Loucy (cell line): Measurements from ENCODE around the gene MACROD2.

Experiments
- H2AFZ ChIP-seq: fragments of 200-600 bp; sonication (generic); 2 replicates; pipeline ENCODE4 v1.6.0; 2016; ENCODE audit warnings: antibody characterized with exemption, mild to moderate bottlenecking, low read length, moderate library complexity
- H3F3A ChIP-seq: fragments of 200-600 bp; 2 replicates; pipeline ENCODE4 v1.6.0; 2016; ENCODE audit warnings: antibody characterized with exemption, low read depth, mild to moderate bottlenecking
- H3K27me3 ChIP-seq: fragments of 200-600 bp; sonication (generic); 2 replicates; pipeline ENCODE4 v1.6.1; 2014; ENCODE audit warnings: low read length, mild to moderate bottlenecking; ENCODE audit not compliant: insufficient read depth, poor library complexity, severe bottlenecking
- H3K36me3 ChIP-seq: fragments of 200-600 bp; sonication (generic); 2 replicates; pipeline ENCODE4 v1.6.1; 2016; ENCODE audit warnings: low read length; ENCODE audit not compliant: insufficient read depth
- H3K4me1 ChIP-seq: fragments of 200-600 bp; sonication (generic); 2 replicates; pipeline ENCODE4 v1.5.1; 2014; ENCODE audit warnings: low read length, mild to moderate bottlenecking; ENCODE audit not compliant: insufficient read depth, poor library complexity, severe bottlenecking
- H3K4me2 ChIP-seq: fragments of 200-600 bp; sonication (generic); 2 replicates; pipeline ENCODE4 v1.6.0; 2014; ENCODE audit warnings: antibody characterized with exemption, low read length, low read depth, mild to moderate bottlenecking; ENCODE audit not compliant: poor library complexity, severe bottlenecking
- H3K4me3 ChIP-seq: fragments of 200-600 bp; sonication (generic); 2 replicates; pipeline ENCODE4 v1.5.1; 2014; ENCODE audit warnings: low read length, mild to moderate bottlenecking, mixed read lengths; ENCODE audit not compliant: poor library complexity, severe bottlenecking
- H3K79me2 ChIP-seq: fragments of 200-600 bp; sonication (generic); 2 replicates; pipeline ENCODE4 v1.6.1; 2014; ENCODE audit warnings: low read length; ENCODE audit not compliant: insufficient read depth
- H3K9ac ChIP-seq: fragments of 200-600 bp; sonication (generic); 2 replicates; pipeline ENCODE4 v1.6.0; 2014; ENCODE audit warnings: mild to moderate bottlenecking, low read depth, low read length, moderate library complexity; ENCODE audit not compliant: poor library complexity, severe bottlenecking
- H3K9me2 ChIP-seq: fragments of 200-600 bp; sonication (generic); replicated peaks from 2 replicates; pipeline ENCODE4 v1.6.1; 2016; ENCODE audit warnings: low read depth, low read length, mixed read lengths
- H3K9me3 ChIP-seq: fragments of 200-600 bp; sonication (generic); 2 replicates; pipeline ENCODE4 v1.6.1; 2014; ENCODE audit warnings: mild to moderate bottlenecking, antibody characterized with exemption, low read length, low read depth; ENCODE audit not compliant: insufficient read depth
- H4K20me1 ChIP-seq: fragments of 200-600 bp; sonication (generic); 2 replicates; pipeline ENCODE4 v1.6.0; 2014; ENCODE audit warnings: antibody characterized with exemption, low read length, mild to moderate bottlenecking; ENCODE audit not compliant: insufficient read depth, poor library complexity, severe bottlenecking
- CTCF ChIP-seq: fragments of 200-600 bp; sonication (generic); conservative IDR thresholded peaks from 2 replicates; pipeline ENCODE4 v1.5.1; 2014; ENCODE audit warnings: mild to moderate bottlenecking, antibody characterized with exemption, low read length
- EZH2phosphoT487 ChIP-seq: fragments of 200-600 bp; IDR thresholded peaks from 2 replicates; pipeline ENCODE4 v1.6.1; 2018; ENCODE audit warnings: antibody characterized with exemption, mild to moderate bottlenecking, moderate library complexity, borderline replicate concordance

MACROD2 gene

GRCh38 chr20:14446446-14446845, 451.1 kb downstream of the MACROD2 start:
- no peak overlapping the region for H3K4me3 ChIP-seq
- no peaks in the 10 kb centered on the region for H3K4me1 ChIP-seq
- H4K20me1 ChIP-seq, result no peaks in the 10 kb centered on the region
- H3K36me3 ChIP-seq, result no peaks in the 10 kb centered on the region
- no peaks in the 10 kb centered on the region for H3K9me3 ChIP-seq
- no peaks in the 10 kb centered on the region for H3K27me3 ChIP-seq
- H3K4me2 ChIP-seq, result no peak overlapping the region
- no peak overlapping the region for H3K9ac ChIP-seq
- no peak overlapping the region for H2AFZ ChIP-seq
- H3F3A ChIP-seq, result no peaks in the 10 kb centered on the region
- no peaks in the 10 kb centered on the region for H3K9me2 ChIP-seq
- H3K79me2 ChIP-seq, result no peaks in the 10 kb centered on the region
- TF ChIP-seq EZH2phosphoT487 (no peak), CTCF (no peak)

DNA sequence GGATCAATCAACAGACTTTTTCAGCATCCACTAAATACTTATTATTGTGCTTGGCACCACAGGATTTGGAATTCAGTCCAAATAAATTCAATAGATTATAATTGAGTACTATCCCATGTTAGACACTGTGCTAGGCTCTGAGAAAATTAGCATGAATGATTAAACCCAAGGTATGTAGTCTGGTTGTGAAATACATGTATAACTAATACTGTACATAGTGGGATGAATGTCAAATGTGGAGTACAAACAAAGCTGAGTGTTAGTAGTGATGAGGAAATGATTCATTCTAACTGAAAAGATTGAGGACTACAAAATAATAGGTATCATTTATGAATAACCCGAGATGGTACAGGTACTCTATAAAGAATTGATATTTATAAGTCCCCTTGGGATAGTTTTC, 454.0 kb downstream of the MACROD2 start:
- TF ChIP-seq EZH2phosphoT487 (no peak), CTCF (no peak)
- Histone ChIP-seq H3K4me2 (no peak overlapping the region), H3K4me3 (no peak overlapping the region), H3K9me2 (no peaks in the 10 kb centered on the region), H2AFZ (no peak overlapping the region), H3K79me2 (no peaks in the 10 kb centered on the region), H3K36me3 (no peaks in the 10 kb centered on the region), H3F3A (no peaks in the 10 kb centered on the region), H3K27me3 (no peaks in the 10 kb centered on the region), H3K4me1 (no peaks in the 10 kb centered on the region), H4K20me1 (no peaks in the 10 kb centered on the region), H3K9me3 (no peaks in the 10 kb centered on the region), H3K9ac (no peak overlapping the region)

DNA sequence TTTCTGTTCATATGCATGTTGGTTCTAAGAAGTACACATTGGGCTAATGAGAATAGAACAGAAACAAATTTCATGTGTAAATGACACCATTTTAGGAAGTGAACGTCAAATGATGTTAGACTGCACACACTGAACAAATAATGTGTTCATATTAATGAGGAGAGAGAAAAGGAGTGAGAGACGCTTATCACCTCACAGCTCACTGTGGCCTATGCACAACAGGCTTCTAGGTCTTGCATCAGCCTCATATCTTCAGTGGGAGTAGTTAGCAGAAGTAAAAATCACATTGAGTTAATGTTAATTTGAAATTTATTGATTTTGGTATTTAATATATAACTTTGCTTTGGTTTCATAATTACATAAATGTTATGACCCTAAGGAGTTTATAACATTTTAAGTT, 454.9 kb downstream of the MACROD2 start:
- no peaks in the 10 kb centered on the region for H3K79me2 ChIP-seq

More for the DNA sequence above, 454.9 kb downstream of the MACROD2 start:
- no peaks in the 10 kb centered on the region for H3F3A ChIP-seq
- no peaks in the 10 kb centered on the region for H3K4me1 ChIP-seq
- no peaks in the 10 kb centered on the region for H4K20me1 ChIP-seq
- H3K4me3 ChIP-seq, result no peak overlapping the region
- H2AFZ ChIP-seq, result no peak overlapping the region
- H3K4me2 ChIP-seq, result no peak overlapping the region
- H3K27me3 ChIP-seq, result no peaks in the 10 kb centered on the region
- H3K9ac ChIP-seq, result no peak overlapping the region
- TF ChIP-seq CTCF (no peak), EZH2phosphoT487 (no peak)
- no peaks in the 10 kb centered on the region for H3K9me2 ChIP-seq
- H3K9me3 ChIP-seq, result no peaks in the 10 kb centered on the region
- H3K36me3 ChIP-seq, result no peaks in the 10 kb centered on the region
